Activated CD4-positive, alpha-beta T cell treated with anti-CD3 and anti-CD28 coated beads, Interleukin-2, amount 10 ng/mL, durations not matched to agents 24 days and 14 days (primary cell): ENCODE results near the gene RTN4IP1. TPM values are rescaled to one million over a fixed set of nuclear protein-coding genes. Genes with fewer than 3 reads are reported as not detected.

Experiments
- DNase-seq: peaks from one replicate; pipeline ENCODE4 v3.0.0; 2022
- H3K27ac Mint-ChIP-seq: one replicate; pipeline ENCODE4 v1.8.0; 2022; ENCODE audit warnings: mild to moderate bottlenecking, mixed read lengths
- H3K27me3 Mint-ChIP-seq: one replicate; pipeline ENCODE4 v1.8.0; 2022; ENCODE audit warnings: mixed read lengths
- H3K36me3 Mint-ChIP-seq: one replicate; pipeline ENCODE4 v1.8.0; 2022; ENCODE audit warnings: low read depth, mild to moderate bottlenecking, mixed read lengths
- H3K4me1 Mint-ChIP-seq: one replicate; pipeline ENCODE4 v1.8.0; 2021; ENCODE audit warnings: mixed read lengths
- H3K4me3 Mint-ChIP-seq: one replicate; pipeline ENCODE4 v1.8.0; 2022; ENCODE audit warnings: mild to moderate bottlenecking, moderate library complexity, mixed read lengths
- H3K9me3 Mint-ChIP-seq: one replicate; pipeline ENCODE4 v1.8.0; 2021; ENCODE audit warnings: mixed read lengths
- intact Hi-C: fragments of 100-400 bp; cut with micrococcal nuclease; formaldehyde crosslinking; loops from one replicate; pipeline ENCODE4 v1.15.1; 2023
- total RNA-seq: library from RNA; stranded (reverse); gene quantifications from 2 replicates; pipeline ENCODE4 v1.2.3, GENCODE V29; 2022

RTN4IP1 gene
- total RNA-seq, 1 donor from 2014 or later, result 7.2 TPM

- peaks cover 35% of the 10 kb centered on the region for H3K4me1 Mint-ChIP-seq
- no peak overlapping the region for H3K4me3 Mint-ChIP-seq
- no peaks in the 10 kb centered on the region for H3K9me3 Mint-ChIP-seq
- peaks cover 44% of the 10 kb centered on the region for H3K36me3 Mint-ChIP-seq
- DNase-seq, result no peak
- no peaks in the 10 kb centered on the region for H3K27me3 Mint-ChIP-seq
- intact Hi-C loops, result loop anchor here (10.0 kb wide), 4 partner anchors 532 to 732 kb away; partner anchors contain the start of gene BEND3
- no peak overlapping the region for H3K27ac Mint-ChIP-seq
Measured at GRCh38 chr6:106527117-106527516, 102.2 kb downstream of the RTN4IP1 start.

- H3K36me3 Mint-ChIP-seq, result peaks cover 36% of the 10 kb centered on the region
- H3K4me3 Mint-ChIP-seq, result peak overlapping the region; percentile 86
- intact Hi-C loops, result loop anchor here (1.0 to 10.0 kb wide), 6 partner anchors 8 to 731 kb away; partner anchors contain the start of gene BEND3
Measured at GRCh38 chr6:106525882-106526275, 103.4 kb downstream of the RTN4IP1 start.

GRCh38 chr6:106525107-106525881 is 104.0 kb downstream of the RTN4IP1 start:
- Mint-ChIP-seq H3K4me1 (peaks cover 48% of the 10 kb centered on the region), H3K36me3 (peaks cover 34% of the 10 kb centered on the region), H3K9me3 (no peaks in the 10 kb centered on the region), H3K4me3 (peak overlapping the region; percentile 86), H3K27me3 (no peaks in the 10 kb centered on the region), H3K27ac (peak overlapping the region; percentile 92)
- DNase-seq, result peak; percentile 80
- intact Hi-C loops, result loop anchor here (1.0 to 10.0 kb wide), 6 partner anchors 9 to 730 kb away; partner anchors contain the start of gene BEND3

More at GRCh38 chr6:106525882-106526275, 103.4 kb downstream of the RTN4IP1 start:
- Mint-ChIP-seq H3K4me1 (peaks cover 44% of the 10 kb centered on the region), H3K27me3 (no peaks in the 10 kb centered on the region), H3K27ac (no peak overlapping the region), H3K9me3 (no peaks in the 10 kb centered on the region)
- DNase-seq, result no peak

GRCh38 chr6:106522562-106523250 is 106.6 kb downstream of the RTN4IP1 start:
- Mint-ChIP-seq H3K27ac (peak overlapping the region; percentile 97), H3K36me3 (peaks cover 16% of the 10 kb centered on the region), H3K9me3 (no peaks in the 10 kb centered on the region), H3K27me3 (no peaks in the 10 kb centered on the region), H3K4me1 (peaks cover 55% of the 10 kb centered on the region), H3K4me3 (peak overlapping the region; percentile 80)
- intact Hi-C loops, result loop anchor here (5.0 to 10.0 kb wide), 7 partner anchors 195 to 875 kb away; partner anchors contain the start of genes ATG5 and BEND3
- DNase-seq, result peak; percentile 67

Other genes with a start within 250 kb of the RTN4IP1 start
- 22.4 and 24.2 TPM in 2 replicates for gene QRSL1, start 80 bp upstream of the RTN4IP1 start, total RNA-seq